Cortex of kidney (tissue), 1 donor: Measurements from ENCODE around the gene LDLRAD3.

ENCODE experiments used
- DNase-seq: peaks from one replicate; lab custom pipeline; 2025; lab: John Stamatoyannopoulos, UW

The LDLRAD3 gene

DNA sequence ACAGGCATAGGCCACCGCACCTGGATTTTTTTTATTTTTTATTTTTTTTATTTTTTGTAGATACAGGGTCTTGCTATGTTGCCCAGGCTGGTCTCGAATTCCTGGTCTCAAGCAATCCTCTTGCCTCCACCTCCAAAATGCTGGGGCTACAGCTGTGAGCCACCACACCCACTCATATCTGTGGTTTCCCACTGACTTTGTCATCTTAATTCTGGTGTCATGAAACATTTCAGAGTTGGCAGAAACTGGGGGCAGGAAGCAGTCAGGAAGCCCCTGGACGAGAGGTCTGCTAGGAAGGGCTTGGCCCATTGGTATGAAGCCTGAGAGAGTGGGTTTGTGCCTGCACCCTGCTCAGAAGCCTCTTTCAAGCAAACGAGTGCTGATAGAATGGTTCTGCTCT is 296.3 kb downstream of the LDLRAD3 start:
- no peak for DNase-seq

DNA sequence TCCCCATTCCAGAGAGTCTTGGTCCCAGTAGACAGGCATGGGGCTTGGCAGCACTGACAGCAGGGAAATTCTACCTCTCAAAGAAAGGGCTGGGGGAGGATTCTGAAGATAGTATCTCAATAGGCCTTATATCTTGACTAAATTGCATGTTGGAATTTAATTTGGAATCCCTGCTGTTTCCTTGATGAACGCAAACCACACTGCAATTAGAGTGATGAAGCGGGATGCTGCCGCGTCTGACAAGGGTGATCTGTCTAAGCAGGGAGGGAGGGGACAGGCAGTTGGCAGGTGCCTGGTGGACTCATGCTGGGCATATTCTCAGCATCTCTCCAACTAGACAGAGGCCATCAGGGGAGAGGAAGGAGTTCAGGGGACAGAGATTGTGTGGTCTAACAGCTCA is 296.9 kb downstream of the LDLRAD3 start:
- DNase-seq, result no peak

DNA sequence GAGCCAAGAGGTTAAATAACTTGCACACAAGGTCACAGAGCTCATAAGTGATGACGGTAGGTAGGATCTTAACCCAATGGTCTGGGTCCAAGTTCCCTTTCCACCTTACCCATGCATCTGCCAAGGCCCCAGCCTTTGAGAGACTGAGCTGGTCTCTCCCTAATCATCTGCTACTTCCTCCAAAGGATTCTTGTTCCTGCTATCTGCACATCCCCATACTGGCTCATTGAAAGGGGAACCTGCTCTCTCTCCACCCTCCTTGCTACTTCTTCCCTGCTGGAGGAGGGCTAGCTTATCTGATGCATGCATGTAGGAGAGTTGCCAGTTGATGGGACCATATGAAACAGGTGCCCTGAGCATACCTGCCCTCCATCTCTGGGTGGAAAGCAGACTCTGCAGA is 297.6 kb downstream of the LDLRAD3 start:
- no peak for DNase-seq

DNA sequence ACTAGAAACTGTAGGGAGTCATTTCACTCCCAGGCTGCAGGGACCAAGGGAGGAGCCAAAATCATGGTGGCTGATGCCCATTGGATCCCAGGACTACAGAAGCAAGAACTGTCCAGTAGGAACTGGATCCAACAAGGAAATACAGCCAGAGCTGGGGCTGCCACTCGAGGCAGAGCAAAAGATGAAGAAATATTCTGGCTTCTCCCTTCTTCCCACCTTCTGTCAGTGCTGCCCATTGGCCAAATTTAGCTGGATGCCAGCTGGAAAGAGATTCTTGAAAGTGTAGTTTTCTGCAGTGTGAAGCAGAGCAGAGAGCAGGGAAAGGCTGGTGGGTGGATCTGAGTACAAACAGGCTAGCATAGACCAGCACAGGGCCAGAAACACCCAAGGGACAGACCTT is 299.8 kb downstream of the LDLRAD3 start:
- no peak for DNase-seq

DNA sequence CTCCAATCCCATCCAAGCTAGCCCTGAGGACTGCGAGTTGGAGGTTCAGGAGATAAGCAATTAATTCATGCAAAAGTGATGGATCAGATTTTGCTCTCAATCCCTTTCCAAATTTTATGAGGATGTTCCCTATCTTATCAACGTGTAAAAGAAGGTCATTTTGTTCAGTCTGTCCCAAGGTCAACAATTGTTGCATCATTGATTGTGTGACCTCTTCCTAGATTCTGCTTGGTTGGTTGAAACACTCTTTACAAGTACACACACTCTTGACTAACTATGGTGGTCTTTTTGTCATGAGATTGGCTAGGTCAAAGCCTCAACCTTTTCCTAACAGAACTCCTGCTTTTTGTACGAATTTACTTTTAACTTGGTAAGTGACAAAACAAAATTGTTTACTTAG is 303.6 kb downstream of the LDLRAD3 start:
- no peak for DNase-seq

DNA sequence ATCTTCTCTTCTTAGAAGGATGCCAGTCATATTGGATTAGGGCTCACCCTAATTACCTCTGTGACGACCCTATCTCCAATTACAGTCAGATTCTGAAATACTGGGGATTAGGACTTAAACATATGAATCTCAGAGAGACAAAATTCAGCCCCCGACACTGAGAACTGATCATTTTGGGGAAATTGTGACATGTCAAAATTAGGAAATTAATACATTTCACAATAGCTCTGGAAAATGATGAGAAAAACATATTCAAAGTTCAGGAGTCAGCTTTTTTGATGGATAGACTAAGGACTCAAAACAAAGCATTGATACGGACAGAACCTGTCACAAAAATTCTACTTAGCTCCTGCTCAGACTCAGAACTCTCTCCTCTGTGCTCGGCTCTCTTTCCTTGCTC is 304.6 kb downstream of the LDLRAD3 start:
- DNase-seq, result no peak

DNA sequence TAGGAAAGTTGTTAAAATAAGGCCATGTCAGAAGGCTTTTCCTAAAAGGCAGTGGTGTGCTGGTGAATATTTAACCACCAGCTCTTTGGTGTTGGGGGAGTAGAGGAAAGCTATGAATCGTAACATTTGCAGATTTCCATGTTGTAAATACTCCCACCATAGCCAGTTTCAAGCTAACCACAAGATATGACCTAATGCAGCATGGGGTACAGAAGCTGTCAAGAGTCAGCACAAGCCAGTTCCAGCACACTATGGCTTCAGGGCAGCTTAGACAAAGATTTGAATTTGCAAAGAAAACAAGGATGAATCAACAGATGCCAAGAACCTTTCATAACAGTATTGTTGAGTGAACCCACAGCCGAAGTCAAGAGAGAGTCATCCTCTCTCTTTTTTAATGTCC is 305.4 kb downstream of the LDLRAD3 start:
- DNase-seq, result no peak

DNA sequence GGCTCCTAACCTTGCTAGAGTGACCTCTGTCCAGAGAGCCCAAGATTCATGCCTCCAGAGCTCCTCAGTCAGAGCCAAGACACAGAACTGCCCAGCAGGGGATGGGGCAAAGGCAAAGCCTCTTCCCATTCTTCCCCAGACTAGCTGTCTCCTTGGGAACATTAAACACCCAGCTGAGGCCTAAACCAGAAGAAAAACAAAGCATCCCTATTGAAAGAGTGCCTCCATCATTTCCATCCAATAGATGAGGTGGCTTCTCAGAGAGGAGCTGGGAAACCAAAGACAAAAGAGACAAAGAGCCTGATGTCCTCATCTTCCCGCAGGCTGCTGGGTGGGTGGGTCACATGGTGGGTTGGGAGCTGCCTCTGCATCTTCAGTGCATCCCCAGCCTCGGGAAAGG is 308.0 kb downstream of the LDLRAD3 start:
- DNase-seq, result no peak

DNA sequence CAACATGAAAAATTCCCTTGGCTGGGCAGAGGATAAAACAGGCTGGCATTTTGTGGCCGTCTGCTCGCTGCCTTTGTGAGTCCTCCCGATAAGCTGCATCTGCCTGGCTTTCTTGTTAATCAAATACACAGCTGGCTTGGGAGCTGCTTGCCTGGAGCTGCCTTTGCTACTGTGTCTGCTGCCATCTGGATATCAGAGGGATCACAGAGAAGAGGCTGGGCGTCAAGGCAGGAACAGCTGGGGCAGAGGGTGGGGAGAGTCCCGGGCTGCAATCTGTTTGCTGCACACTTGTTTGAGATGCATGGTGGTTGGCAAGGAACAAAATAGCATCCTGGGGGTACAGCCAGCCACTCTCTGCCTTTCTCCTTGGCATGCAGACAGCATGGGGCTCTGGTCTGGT is 309.4 kb downstream of the LDLRAD3 start:
- DNase-seq, result no peak

DNA sequence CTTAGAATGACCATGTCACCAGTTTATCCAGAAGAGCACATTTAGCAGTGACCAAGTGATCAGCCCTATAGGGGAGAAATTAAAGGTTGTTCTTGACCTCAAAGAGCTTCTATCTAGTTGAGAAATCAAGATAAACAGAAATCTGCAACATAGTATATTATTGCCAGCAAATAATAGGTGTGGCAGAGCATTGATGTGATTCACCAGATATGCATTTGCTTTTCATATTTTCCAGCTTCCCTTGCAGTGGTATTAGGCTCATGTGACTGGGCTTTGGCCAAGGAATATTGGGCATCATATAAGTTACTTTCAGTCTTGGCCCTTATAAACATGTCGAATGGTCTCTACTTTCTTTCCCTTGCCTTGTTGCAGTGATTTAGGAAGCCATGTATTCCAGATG is 310.9 kb downstream of the LDLRAD3 start:
- no peak for DNase-seq

DNA sequence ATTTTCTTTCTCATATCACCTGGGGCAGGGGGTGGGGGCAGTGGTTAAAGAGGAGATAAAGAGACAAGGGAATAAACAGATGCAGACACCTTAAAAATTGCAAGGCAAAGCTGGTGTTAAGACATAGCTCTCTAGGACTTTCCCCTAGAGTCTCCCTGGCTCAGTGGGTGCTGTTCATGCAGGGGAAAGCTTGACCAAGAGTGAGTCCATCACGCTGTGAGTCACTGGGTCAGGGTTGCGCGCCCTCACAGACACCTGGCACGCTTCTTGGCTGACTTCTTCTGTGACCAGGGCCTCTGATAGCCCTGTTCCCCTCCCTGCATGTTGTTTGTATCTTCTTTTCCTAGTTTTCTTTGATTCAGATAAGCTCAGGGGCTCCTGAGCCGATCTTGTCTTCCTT is 313.5 kb downstream of the LDLRAD3 start:
- no peak for DNase-seq

DNA sequence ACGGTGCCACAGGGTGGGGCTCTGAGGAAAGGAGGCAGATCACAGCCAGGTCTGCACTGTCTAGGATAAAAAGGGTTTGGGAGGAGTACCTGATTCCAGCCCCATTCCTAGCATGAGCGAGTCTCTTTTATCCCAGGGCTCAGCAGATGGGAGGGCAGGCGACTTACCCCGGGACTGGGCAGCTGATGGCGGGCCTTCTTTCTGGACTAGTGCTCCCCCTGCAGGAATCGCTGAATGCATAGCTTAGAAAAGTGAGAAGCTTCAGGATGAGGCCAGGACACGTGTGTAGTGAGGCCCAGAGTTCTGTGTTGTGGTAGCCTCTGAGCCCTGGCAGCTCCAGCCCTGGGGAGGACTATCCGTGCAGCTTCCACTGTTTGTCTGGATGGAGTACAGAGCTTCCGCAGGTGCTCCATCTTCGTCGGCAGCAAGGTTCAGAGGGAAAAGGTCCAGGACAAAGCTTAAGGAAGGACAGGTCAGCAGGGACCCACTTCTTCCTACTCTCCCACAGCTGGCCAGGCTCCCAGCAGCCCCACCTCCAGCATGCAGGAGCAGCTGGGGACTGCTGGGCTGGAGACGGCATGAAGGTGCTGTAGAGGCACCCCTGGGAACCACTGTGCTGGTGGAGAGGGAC is 315.0 kb downstream of the LDLRAD3 start:
- no peak for DNase-seq

DNA sequence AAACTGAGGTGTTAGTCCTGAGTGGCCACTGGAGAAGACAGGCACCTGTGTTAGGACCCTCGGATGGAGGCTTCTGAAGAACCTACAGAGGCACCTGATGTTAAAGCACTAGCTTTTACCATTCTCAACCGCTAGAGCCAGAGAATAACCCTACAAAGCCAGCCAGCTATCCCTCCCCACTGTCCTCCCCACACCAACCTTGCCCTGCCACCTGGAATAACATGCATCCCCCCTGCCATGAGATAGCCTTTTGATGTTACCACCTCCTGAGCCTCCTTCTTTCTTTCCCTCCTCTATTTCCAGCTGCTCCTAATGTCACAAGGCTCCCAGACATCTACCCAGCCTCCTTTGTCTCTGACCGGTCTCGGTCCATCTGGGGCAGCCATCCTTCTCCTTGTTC is 317.2 kb downstream of the LDLRAD3 start:
- DNase-seq, result no peak

DNA sequence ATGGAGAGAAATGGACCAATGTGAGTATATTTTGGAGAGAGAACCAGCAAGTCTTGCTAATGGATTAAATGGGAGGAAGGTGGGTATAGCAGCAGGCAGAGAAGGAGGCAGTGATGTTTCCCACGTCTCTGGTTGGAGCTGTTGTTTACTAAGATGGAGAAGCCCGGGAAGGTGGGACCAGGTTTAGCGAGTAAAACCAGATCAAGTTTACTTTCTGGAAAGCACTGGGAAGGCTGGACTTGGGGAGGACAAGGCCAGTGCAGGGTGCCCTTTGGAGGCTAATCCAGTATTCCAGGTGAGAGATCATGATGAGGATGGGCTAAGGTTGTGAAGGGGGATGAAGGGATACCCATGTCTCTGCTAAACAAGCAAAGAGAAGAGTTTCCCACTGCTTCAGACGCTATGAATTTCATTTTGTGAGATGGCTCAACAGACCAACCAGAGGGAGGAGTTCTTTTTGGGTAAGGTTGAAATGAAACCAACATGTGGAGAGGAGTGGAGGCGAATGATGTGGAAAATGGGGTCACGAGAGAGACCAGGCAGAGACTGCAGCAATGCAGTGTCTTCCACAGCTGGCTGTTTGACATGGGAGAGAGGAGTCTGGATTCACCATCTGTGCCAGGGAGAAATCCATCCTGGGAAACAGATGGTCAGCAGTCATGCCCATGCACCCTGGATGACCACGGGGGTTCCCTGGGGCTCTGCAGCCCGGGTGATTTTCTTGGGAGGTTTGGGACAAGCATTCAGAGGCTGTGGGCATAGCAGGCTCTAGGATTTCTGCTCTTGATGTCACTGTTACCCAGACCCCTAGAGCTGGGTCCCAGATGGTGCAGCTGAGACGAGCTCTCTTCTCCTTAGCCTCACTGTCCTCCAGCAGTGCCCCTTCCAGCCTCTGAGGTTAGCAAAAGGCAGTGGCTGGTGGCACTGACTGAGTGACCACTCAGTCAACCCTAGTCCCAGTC is 320.4 kb downstream of the LDLRAD3 start:
- no peak for DNase-seq

DNA sequence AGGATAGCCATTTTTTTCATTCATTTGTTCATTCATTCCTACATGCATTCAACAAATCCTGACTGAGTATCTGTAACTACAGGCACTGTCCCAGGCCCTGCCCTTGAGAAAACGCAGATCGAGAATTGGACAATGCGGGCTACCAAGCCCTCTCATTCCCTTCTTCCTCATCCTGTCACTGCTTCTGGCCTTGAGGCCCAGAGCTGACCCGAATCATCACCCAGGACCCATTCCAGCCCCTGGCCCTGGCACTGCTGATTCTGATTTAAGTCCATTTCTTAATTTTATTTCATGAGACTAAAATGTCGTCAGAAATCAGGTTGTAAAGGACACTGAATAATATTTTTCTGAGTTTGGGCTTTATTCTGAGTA is 321.1 kb downstream of the LDLRAD3 start:
- DNase-seq, result no peak

DNA sequence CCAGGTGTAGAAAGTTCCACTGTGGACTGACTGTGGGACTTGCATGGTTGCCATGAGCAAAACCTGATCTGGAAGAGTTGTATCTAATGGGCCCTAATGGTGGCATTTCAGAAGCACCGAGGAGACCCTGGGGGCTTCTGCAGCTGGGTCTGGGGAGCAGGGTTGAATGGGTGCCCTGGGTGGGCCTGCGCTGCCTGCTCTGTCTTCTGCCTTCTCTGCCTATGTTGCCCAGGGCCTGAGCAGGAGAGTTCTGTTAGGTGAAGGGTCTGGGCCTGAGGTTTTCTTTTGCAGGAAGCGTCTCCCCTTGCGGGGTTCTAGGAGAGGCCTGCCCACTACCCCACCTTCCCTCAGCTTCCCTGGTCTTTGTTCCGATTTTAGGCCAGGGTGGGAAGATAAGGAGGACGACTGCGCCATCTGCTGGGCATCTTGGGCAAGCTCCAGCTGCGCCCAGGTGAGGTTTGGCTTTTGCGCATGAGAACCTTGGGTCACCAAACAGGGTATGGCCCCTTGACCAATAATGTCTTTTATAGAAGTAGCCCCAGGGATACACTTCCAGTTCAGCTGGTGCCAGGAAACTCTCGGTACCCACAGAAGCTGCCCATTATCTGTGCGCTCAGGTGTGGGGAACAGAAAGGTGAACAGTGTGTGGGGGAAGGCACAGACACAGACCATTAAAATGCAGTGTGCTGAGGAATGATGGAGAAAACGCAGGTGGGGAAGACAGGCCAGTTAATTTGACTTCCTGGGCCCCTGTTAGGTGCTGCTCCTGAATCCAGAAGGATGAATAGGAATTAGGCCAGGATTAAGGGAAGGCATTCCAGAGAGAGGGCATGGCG is 322.1 kb downstream of the LDLRAD3 start:
- no peak for DNase-seq

DNA sequence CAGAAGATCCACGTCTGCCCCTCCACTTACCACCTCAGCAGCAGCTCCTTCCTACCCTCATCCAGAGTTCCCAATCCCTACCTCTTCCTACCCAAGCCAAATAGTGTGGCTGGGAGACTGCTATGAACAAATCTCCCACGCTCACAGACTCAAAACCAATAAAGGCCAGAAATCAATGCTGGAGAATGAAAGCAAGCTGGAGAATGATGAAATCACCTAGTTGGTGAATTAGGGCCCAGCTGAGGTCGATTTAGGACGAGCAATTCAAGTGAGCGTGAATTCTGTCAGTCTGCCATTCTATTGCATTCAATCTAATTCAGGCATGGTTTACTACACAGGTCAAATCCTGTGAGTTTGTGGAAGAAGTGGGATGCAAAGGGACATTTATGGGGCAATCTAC is 322.9 kb downstream of the LDLRAD3 start:
- no peak for DNase-seq

DNA sequence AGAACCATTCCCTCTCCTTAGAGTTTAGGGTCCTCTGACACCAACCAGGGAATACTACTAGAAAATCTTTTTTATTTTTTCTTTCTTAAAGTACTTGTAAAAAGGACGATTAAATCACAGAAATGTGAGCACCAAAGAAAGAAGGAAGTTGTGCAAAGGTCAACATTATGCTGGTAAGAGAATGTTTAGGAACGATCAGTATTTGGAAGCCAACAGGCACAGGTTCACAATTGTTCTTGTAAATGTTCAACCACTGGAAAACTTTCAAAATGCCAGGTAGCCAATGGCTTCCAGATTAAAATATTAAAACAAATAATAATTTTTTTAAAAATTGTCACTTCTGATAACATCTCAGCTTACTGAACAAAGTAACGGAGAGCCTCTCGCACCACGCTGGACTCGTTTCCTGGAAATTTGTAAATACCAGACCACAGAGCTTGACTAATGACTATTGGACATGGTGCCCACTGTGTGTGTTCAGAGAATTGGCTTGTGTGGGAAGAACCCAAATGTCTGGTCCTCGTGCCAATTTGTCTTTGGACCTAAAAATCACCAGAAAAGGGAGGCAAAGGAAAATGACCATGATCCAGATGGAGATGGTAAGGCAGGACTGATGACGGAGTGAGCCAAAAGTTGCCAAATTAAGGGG is 324.6 kb downstream of the LDLRAD3 start:
- DNase-seq, result no peak

DNA sequence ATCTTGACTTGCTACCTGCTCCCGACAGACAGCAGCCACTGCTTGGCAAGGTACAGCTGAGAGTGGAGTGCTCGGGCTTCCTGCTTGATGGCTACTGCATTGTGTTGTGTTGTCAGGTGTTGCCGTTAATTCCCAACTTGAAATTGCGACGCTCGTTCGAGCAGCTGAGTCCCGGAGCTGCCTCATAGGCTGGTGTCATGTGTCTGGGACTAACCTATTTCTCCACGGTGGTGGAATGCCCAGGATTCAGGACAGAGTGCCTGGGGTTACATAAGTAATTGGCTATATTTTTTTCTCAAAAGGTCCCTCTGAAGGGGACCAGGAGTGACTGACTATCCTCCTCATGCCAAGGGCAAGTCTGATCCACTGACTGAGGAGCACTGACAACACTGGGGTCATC is 326.8 kb downstream of the LDLRAD3 start:
- DNase-seq, result no peak

DNA sequence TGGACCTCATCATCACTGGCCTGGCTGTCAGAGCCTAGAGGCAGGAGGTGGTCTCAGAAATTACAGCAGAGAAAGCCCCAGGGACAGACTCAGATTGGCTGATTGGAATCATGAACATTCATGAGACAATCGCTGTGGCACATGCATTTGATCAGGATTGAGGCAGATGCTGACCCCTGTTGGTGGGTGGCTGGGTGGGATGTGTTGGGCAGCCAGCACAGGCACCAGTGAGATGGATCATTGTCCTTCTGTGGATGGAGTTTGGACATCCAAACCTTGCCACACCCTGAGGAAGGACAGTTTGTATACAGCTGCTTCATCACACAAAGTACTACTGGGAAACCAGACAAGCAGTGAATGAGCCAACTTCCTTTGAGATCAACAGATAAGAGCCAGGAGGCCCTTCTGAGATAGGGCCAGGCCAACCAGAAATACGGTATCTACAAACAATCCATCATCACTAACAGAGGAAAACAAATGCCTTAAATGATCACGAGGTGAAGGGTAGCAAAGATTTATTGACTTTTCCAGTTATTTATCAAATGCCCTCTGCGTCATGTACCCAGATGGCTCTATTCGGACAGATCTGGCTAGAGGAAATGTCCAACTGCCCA is 328.0 kb downstream of the LDLRAD3 start:
- no peak for DNase-seq

DNA sequence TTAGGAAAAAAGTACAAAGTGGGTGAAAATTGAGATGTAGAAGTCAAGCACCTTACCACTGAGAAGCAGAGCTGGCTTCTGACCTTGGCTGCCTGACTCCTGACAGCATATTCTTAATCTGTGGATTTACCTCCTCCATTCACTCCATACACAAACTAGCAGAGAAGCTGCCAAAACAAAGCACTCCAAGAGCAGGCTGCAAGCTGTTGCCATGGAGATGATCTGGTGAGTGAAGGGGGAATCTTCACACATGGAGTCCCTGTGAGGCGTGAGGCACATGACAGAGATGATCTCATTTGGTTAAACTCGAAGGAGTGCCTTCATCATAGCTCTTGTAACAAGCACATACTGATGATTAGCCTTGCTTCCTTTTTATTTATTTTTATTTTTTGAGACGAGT is 329.2 kb downstream of the LDLRAD3 start:
- no peak for DNase-seq

DNA sequence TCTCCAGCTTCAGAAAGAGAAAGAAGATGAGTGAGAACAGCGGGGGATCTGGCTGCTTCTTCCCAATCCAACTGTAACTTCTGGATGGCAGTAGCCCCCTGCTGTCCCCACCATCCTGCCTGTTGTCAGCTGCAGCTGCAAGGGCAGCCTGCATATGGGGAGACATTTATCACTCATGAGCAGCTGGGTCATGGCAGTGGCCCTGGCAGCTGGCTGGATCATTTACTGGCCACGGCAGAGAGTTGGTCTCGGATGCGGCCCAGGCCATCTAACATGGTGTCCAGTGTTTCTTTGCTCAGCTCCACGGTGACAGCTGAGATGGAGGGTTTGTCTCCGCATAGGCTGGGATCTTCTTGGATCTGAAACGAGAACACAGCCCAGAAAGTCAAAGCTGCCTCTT is 330.6 kb downstream of the LDLRAD3 start:
- DNase-seq, result no peak
